Mesenchymal stem cell (in vitro differentiated cells and primary cell): ENCODE measurements around the gene PRSS58.

Experiments used
- DNase-seq: peaks from one replicate; pipeline ENCODE4 v3.0.0-alpha.2; 2013
- H2AFZ ChIP-seq: one replicate; pipeline ENCODE4 v1.6.1; 2013; ENCODE audit warnings: low read depth, mild to moderate bottlenecking, control low read depth, inconsistent platforms, low read length, moderate library complexity
- H2AK5ac ChIP-seq: 2 replicates; pipeline ENCODE4 v1.6.1; 2013; ENCODE audit warnings: low read length, moderate library complexity, mild to moderate bottlenecking, inconsistent platforms; ENCODE audit not compliant: severe bottlenecking
- H2BK120ac ChIP-seq: one replicate; pipeline ENCODE4 v1.6.1; 2013; ENCODE audit warnings: low read depth, mild to moderate bottlenecking, inconsistent platforms, low read length, moderate library complexity
- H2BK12ac ChIP-seq, 2 experiments: one replicate each; pipeline ENCODE4 v1.6.1; 2013; ENCODE audit warnings: inconsistent platforms in 2 of 2, low read length in 2 of 2, mild to moderate bottlenecking in 2 of 2, moderate library complexity in 2 of 2, control low read depth in 1 of 2
- H2BK15ac ChIP-seq: one replicate; pipeline ENCODE4 v1.6.1; 2013; ENCODE audit warnings: mild to moderate bottlenecking, low read depth, inconsistent platforms; ENCODE audit not compliant: poor library complexity, severe bottlenecking
- H2BK5ac ChIP-seq: 2 replicates; pipeline ENCODE4 v1.6.1; 2013; ENCODE audit warnings: low read depth, mild to moderate bottlenecking, low read length, control low read depth, inconsistent platforms; ENCODE audit not compliant: poor library complexity, severe bottlenecking
- H3K14ac ChIP-seq, 2 experiments: one replicate each; pipeline ENCODE4 v1.6.1; 2013; ENCODE audit warnings: inconsistent platforms in 2 of 2, low read length in 2 of 2, control low read depth in 1 of 2, mild to moderate bottlenecking in 1 of 2, moderate library complexity in 1 of 2
- H3K18ac ChIP-seq, 2 experiments: one replicate each; pipeline ENCODE4 v1.6.1; 2013; ENCODE audit warnings: inconsistent platforms in 2 of 2, low read length in 2 of 2, control low read depth in 1 of 2, low read depth in 1 of 2, mild to moderate bottlenecking in 1 of 2
- H3K23ac ChIP-seq, 2 experiments: one replicate each; pipeline ENCODE4 v1.6.1; 2013; ENCODE audit warnings: inconsistent platforms in 2 of 2, low read length in 2 of 2, mild to moderate bottlenecking in 2 of 2, moderate library complexity in 2 of 2, control low read depth in 1 of 2
- H3K27ac ChIP-seq: 2 replicates; pipeline ENCODE4 v1.5.1; 2013; ENCODE audit warnings: mild to moderate bottlenecking, moderate library complexity, low read length, control low read depth, inconsistent platforms; ENCODE audit not compliant: poor library complexity, severe bottlenecking
- H3K27me3 ChIP-seq, 2 experiments: 2 replicates each; pipeline versions ENCODE4 v1.6.1 to v1.7.0; 2013; ENCODE audit warnings: low read length in 2 of 2, mild to moderate bottlenecking in 2 of 2, moderate library complexity in 2 of 2, control low read depth in 1 of 2, inconsistent platforms in 1 of 2; ENCODE audit not compliant: control insufficient read depth in 1 of 2, insufficient read depth in 1 of 2
- H3K36me3 ChIP-seq, 2 experiments: 2 replicates each; pipeline versions ENCODE4 v1.6.1 to v1.7.0; 2013; ENCODE audit warnings: low read length in 2 of 2, control low read depth in 1 of 2, inconsistent platforms in 1 of 2, low read depth in 1 of 2, mild to moderate bottlenecking in 1 of 2; ENCODE audit not compliant: insufficient read depth in 2 of 2, control insufficient read depth in 1 of 2
- H3K4ac ChIP-seq, 2 experiments: one replicate each; pipeline ENCODE4 v1.6.1; 2013; ENCODE audit warnings: inconsistent platforms in 2 of 2, low read length in 2 of 2, mild to moderate bottlenecking in 2 of 2, moderate library complexity in 2 of 2, control low read depth in 1 of 2, low read depth in 1 of 2
- H3K4me1 ChIP-seq: 2 replicates; pipeline ENCODE4 v1.6.1; 2013; ENCODE audit warnings: low read depth, low read length, control low read depth; ENCODE audit not compliant: control insufficient read depth, insufficient read depth
- H3K4me2 ChIP-seq: 2 replicates; pipeline ENCODE4 v1.6.1; 2013; ENCODE audit warnings: low read length, mild to moderate bottlenecking, inconsistent platforms; ENCODE audit not compliant: poor library complexity, severe bottlenecking
- H3K4me3 ChIP-seq, 2 experiments: 2 replicates each; pipeline versions ENCODE4 v1.5.1 to v1.7.0; 2013; ENCODE audit warnings: low read length in 2 of 2, mild to moderate bottlenecking in 2 of 2, control low read depth in 1 of 2, low read depth in 1 of 2; ENCODE audit not compliant: insufficient read depth in 1 of 2
- H3K79me1 ChIP-seq: replicated peaks from 2 replicates; pipeline ENCODE4 v1.6.1; 2013; ENCODE audit warnings: mild to moderate bottlenecking, control low read depth, low read length, inconsistent platforms; ENCODE audit not compliant: poor library complexity, severe bottlenecking
- H3K9ac ChIP-seq: 2 replicates; pipeline ENCODE4 v1.7.0; 2013; ENCODE audit warnings: mild to moderate bottlenecking, low read length, moderate library complexity
- H3K9me3 ChIP-seq: 2 replicates; pipeline ENCODE4 v1.7.0; 2013; ENCODE audit warnings: mild to moderate bottlenecking, low read length; ENCODE audit not compliant: control insufficient read depth
- H4K8ac ChIP-seq: one replicate; pipeline ENCODE4 v1.6.1; 2013; ENCODE audit warnings: inconsistent platforms, mild to moderate bottlenecking, low read length, moderate library complexity
- H4K91ac ChIP-seq: one replicate; pipeline ENCODE4 v1.6.1; 2013; ENCODE audit warnings: mild to moderate bottlenecking, low read length, inconsistent platforms
- WGBS: methylation state at CpG from one replicate; pipeline ENCODE4 v1.1.7; 2013; ENCODE audit warnings: mixed read lengths; 5-methylcytosine and 5-hydroxymethylcytosine counted together

Gene PRSS58

GRCh38 chr7:142248166-142249160 lies 9.4 kb downstream of the PRSS58 start:
- H2AFZ ChIP-seq, result no peak overlapping the region
- no peak overlapping the region for H3K4me2 ChIP-seq
- H3K9me3 ChIP-seq, result no peaks in the 10 kb centered on the region
- H2BK5ac ChIP-seq, result no peak overlapping the region
- H3K4me1 ChIP-seq, result no peaks in the 10 kb centered on the region
- H3K27ac ChIP-seq, result no peak overlapping the region
- H2BK120ac ChIP-seq, result no peak overlapping the region
- H3K4ac ChIP-seq, result no peak overlapping the region
- H2BK12ac ChIP-seq, result no peak overlapping the region
- 60% methylated on average over 7 of the region's 7 CpGs for WGBS
- no peak for DNase-seq
- no peak overlapping the region for H3K9ac ChIP-seq
- H3K27me3 ChIP-seq, result no peaks in the 10 kb centered on the region
- H3K23ac ChIP-seq, result no peak overlapping the region
- H4K8ac ChIP-seq, result no peak overlapping the region
- no peaks in the 10 kb centered on the region for H3K36me3 ChIP-seq
- H3K79me1 ChIP-seq, result no peaks in the 10 kb centered on the region
- no peak overlapping the region for H2BK15ac ChIP-seq
- H3K14ac ChIP-seq, result no peak overlapping the region
- no peak overlapping the region for H2AK5ac ChIP-seq
- H3K4me3 ChIP-seq, result no peak overlapping the region
- H4K91ac ChIP-seq, result no peak overlapping the region
- no peak overlapping the region for H3K18ac ChIP-seq

DNA sequence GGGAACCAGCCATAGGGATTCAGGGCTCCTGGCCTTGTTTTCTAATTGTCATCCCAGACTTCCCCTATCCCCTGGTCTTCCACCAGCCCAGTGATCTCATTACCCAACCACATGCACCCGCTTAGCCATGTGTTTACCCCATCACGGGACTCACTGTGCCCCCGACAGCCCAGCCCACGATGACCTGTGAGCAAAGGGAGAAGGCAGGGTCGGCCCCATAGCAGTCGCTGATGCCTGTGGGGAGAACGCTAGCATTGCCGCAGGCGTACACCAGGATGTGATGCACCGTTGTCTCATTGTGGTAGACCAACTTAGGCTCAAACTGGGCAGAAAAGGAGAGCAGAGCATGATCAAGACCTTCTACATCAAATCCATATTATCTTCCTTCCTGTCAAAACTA lies 14.0 kb downstream of the PRSS58 start:
- Histone ChIP-seq H3K9me3 (peaks cover 4% of the 10 kb centered on the region), H4K91ac (no peak overlapping the region), H3K9ac (no peak overlapping the region), H3K4me3 (no peak overlapping the region), H2AFZ (no peak overlapping the region), H3K23ac (no peak overlapping the region), H2BK120ac (no peak overlapping the region), H3K79me1 (no peaks in the 10 kb centered on the region), H3K4ac (no peak overlapping the region), H3K18ac (no peak overlapping the region), H3K4me1 (no peaks in the 10 kb centered on the region), H3K14ac (no peak overlapping the region), H2AK5ac (no peak overlapping the region), H2BK12ac (no peak overlapping the region), H4K8ac (no peak overlapping the region), H3K27me3 (no peaks in the 10 kb centered on the region), H3K36me3 (no peaks in the 10 kb centered on the region), H3K27ac (no peak overlapping the region), H3K4me2 (no peak overlapping the region), H2BK15ac (no peak overlapping the region), H2BK5ac (no peak overlapping the region)
- WGBS, result 75% methylated on average over 10 of the region's 10 CpGs
- no peak for DNase-seq

- no peak overlapping the region for H3K18ac ChIP-seq
- no peak for DNase-seq
- no peaks in the 10 kb centered on the region for H3K36me3 ChIP-seq
- peaks cover 4% of the 10 kb centered on the region for H3K9me3 ChIP-seq
- no peaks in the 10 kb centered on the region for H3K79me1 ChIP-seq
- WGBS, result 40% methylated on average over 3 of the region's 4 CpGs
- H3K23ac ChIP-seq, result no peak overlapping the region
- H3K4me3 ChIP-seq, result no peak overlapping the region
- no peak overlapping the region for H2BK5ac ChIP-seq
- H2AK5ac ChIP-seq, result no peak overlapping the region
- no peak overlapping the region for H4K8ac ChIP-seq
- no peak overlapping the region for H3K14ac ChIP-seq
- no peak overlapping the region for H3K9ac ChIP-seq
- no peak overlapping the region for H2BK120ac ChIP-seq
- H2BK15ac ChIP-seq, result no peak overlapping the region
- H3K4ac ChIP-seq, result no peak overlapping the region
- no peak overlapping the region for H3K4me2 ChIP-seq
- no peak overlapping the region for H2AFZ ChIP-seq
- no peak overlapping the region for H3K27ac ChIP-seq
- no peak overlapping the region for H4K91ac ChIP-seq
- no peak overlapping the region for H2BK12ac ChIP-seq
- H3K27me3 ChIP-seq, result no peaks in the 10 kb centered on the region
- no peaks in the 10 kb centered on the region for H3K4me1 ChIP-seq
Measured at GRCh38 chr7:142240546-142240945, 17.3 kb downstream of the PRSS58 start.

DNA sequence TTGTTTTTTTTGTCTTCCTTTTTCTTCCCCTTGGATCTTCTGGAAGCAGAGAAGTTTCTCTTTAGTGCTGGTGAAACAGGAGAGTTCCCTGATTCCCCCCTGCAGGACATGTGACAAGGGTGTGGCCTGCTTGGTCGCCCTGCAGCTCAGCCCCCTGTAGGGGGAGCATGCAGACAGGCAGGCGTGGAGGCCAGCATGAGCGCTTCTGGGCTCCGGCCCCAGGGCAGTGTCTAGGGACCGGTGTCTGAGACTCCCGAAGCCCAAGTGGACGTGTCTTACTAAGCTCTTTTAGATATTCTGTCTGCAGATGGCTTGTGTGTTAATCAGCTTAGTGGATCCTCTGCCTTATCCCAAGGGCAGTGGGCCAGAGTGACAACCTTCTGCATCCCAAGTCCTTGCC lies 26.1 kb downstream of the PRSS58 start:
- 32% methylated on average over 7 of the region's 7 CpGs for WGBS
- H3K4me3 ChIP-seq, result no peak overlapping the region
- no peak overlapping the region for H3K27ac ChIP-seq

More for the DNA sequence above, 26.1 kb downstream of the PRSS58 start:
- Histone ChIP-seq H2BK15ac (no peak overlapping the region), H2BK120ac (no peak overlapping the region), H3K4ac (no peak overlapping the region), H2BK12ac (no peak overlapping the region), H4K91ac (no peak overlapping the region), H3K79me1 (no peaks in the 10 kb centered on the region), H3K36me3 (no peaks in the 10 kb centered on the region), H3K27me3 (no peaks in the 10 kb centered on the region), H2AFZ (no peak overlapping the region), H2AK5ac (no peak overlapping the region), H3K14ac (no peak overlapping the region), H3K4me1 (no peaks in the 10 kb centered on the region), H3K23ac (no peak overlapping the region), H3K4me2 (no peak overlapping the region), H2BK5ac (no peak overlapping the region), H3K18ac (no peak overlapping the region), H3K9ac (no peak overlapping the region), H4K8ac (no peak overlapping the region), H3K9me3 (no peaks in the 10 kb centered on the region)
- no peak for DNase-seq
